Stimulated activated naive B cell treated with anti-CD40 and anti-IgM and Interleukin-4, amounts not matched to agents 10 μg/mL and 1 μg/mL and 100 μg/mL, for 72 hours (primary cell): Measurements from ENCODE around the gene NPDC1.

ENCODE experiments used
- ATAC-seq, 2 donors: fragments of 150-1000 bp; cut with Tn5 transposase; replicated peaks; 2 replicates each; pipeline ENCODE4 v1.10.0; 2021; ENCODE audit warnings: moderate library complexity in 1 of 2
- DNase-seq: peaks from one replicate; pipeline ENCODE4 v3.0.0; 2021
- H3K27ac Mint-ChIP-seq: one replicate; pipeline ENCODE4 v1.8.0; 2022; ENCODE audit warnings: mild to moderate bottlenecking, mixed read lengths
- H3K27me3 Mint-ChIP-seq, 2 donors: one replicate each; pipeline ENCODE4 v1.8.0; 2022; ENCODE audit warnings: mixed read lengths in 2 of 2
- H3K36me3 Mint-ChIP-seq, 2 donors: one replicate each; pipeline ENCODE4 v1.8.0; 2022; ENCODE audit warnings: mixed read lengths in 2 of 2, mild to moderate bottlenecking in 1 of 2
- H3K4me1 Mint-ChIP-seq, 2 donors: one replicate each; pipeline ENCODE4 v1.8.0; 2022; ENCODE audit warnings: mixed read lengths in 2 of 2, mild to moderate bottlenecking in 1 of 2
- H3K4me3 Mint-ChIP-seq, 2 donors: one replicate each; pipeline ENCODE4 v1.8.0; 2022; ENCODE audit warnings: mild to moderate bottlenecking in 2 of 2, mixed read lengths in 2 of 2, moderate library complexity in 1 of 2
- H3K9me3 Mint-ChIP-seq, 2 donors: one replicate each; pipeline ENCODE4 v1.8.0; 2022; ENCODE audit warnings: mixed read lengths in 2 of 2, mild to moderate bottlenecking in 1 of 2

The NPDC1 gene

DNA sequence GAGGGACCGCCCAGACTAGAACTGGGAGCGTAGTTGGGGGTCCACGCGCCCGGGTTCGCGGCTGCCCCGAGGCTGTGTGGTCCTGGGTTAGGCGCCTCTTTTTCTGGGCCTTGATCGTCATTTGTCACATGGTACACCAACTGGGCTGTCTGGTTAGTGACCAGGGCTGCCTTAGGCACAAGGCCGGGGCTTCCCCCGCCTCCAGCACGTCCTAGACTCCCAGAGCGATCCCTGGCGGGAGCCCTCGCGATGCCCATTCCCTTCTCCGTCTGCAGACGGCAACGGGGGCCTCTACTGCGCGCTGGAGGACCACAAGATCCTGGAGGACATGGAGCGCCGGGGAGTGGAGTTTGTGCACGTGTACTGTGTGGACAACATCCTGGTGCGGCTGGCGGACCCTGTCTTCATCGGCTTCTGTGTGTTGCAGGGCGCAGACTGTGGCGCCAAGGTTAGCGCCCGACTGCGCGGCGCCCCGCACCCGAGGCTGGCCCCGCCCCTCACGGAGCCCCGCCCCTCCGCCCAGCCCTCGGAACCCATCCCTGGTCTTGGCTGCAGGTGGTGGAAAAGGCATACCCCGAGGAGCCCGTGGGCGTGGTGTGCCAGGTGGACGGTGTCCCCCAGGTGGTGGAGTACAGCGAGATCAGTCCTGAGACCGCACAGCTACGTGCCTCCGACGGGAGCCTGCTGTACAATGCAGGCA, 32.9 kb upstream of the NPDC1 start:
- ATAC-seq: no peak
- Mint-ChIP-seq H3K27me3 (no peaks in the 10 kb centered on the region), H3K4me1 (peaks cover 18 to 30% of the 10 kb centered on the region in 2 donors), H3K9me3 (no peaks in the 10 kb centered on the region), H3K4me3 (peak overlapping the region; percentile 82 to 83), H3K36me3 (peaks cover 15 to 16% of the 10 kb centered on the region in 2 donors), H3K27ac (no peak overlapping the region)
- no peak for DNase-seq

DNA sequence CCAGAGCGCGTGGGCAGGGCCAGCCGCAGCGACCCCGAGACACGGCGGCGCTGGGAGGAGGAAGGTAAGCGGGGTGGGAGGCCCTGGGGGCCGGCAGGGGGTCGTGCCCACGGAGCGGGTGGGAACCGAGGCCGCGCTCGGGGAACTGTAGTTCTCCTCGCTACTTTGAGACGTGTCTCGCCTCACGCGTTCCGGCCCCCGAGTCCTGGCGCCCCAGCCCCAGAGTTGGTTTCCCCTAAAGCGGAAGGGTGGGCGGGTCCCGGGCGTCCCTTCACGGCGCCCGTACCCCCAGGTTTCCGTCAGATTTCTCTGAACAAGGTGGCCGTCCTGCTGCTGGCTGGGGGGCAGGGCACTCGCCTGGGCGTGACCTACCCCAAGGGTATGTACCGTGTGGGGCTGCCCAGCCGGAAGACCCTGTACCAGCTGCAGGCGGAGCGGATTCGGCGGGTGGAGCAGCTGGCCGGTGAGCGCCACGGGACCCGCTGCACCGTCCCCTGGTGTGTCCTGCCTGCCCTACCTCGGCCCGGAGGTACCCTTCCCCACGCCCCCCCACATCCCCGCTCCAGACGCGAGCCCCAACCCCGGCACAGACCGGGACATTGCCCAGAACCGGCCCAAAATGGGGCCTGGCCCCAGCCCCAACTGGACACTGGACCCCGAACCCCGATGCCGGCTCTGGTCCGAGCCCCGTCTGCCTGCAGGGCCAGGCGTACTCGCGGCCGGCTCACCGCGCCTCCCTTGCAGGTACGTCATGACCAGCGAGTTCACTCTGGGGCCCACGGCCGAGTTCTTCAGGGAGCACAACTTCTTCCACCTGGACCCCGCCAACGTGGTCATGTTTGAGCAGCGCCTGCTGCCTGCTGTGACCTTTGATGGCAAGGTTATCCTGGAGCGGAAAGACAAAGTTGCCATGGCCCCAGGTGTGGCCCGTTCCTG, 32.0 kb upstream of the NPDC1 start:
- Mint-ChIP-seq H3K27me3 (no peaks in the 10 kb centered on the region), H3K4me3 (peak overlapping the region; percentile 82 to 83), H3K9me3 (no peaks in the 10 kb centered on the region), H3K4me1 (peaks cover 17 to 22% of the 10 kb centered on the region in 2 donors), H3K27ac (peak overlapping the region; percentile 42), H3K36me3 (peaks cover 15 to 16% of the 10 kb centered on the region in 2 donors)
- DNase-seq: no peak
- ATAC-seq: peak; percentile 50 to 54

DNA sequence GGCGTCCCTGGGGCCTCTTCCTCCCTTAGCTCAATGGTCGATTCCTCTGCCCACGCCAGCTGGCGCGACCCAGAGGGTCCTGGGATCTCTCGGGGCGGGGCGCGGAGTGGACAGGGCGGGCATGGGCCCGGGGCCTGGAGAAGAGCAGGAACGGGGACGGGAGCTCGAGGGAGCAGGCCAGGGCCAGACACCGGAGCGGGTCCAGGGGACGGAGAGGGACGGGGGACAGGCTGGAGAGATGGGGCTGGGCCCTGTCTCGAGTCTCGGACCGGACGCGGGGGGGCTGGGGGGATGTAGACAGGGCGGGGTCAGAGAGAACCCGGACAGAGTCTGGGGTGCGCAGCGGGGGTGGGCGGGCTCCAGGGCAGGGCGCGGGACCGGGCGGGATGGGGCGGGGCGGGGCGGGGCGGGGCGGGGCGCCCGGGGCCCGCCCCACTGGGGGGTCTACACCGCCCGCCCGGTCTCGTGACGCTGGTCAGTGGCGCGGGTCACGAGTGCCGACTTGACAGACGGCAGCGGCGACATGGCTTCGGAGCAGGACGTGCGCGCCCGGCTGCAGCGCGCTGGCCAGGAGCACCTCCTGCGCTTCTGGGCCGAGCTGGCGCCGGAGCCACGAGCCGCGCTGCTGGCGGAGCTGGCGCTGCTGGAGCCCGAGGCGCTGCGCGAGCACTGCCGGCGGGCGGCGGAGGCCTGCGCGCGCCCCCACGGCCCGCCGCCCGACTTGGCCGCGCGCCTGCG, 31.2 kb upstream of the NPDC1 start, which contains the start of gene UAP1L1:
UAP1L1 (plus strand) TSS at position 508 of the 738 bp plus-strand sequence; CDS start at position 524, 16 bp downstream.
- peak within 1 kb of the TSS; percentile 82 to 83 for H3K4me3 Mint-ChIP-seq
- H3K4me1 Mint-ChIP-seq: peaks cover 12 to 16% of the 10 kb centered on the region in 2 donors
- no peaks in the 10 kb centered on the region for H3K27me3 Mint-ChIP-seq
- H3K36me3 Mint-ChIP-seq: peaks cover 13 to 14% of the 10 kb centered on the region in 2 donors
- peak; percentile 73 to 77 for ATAC-seq
- DNase-seq: no peak
- H3K9me3 Mint-ChIP-seq: no peaks in the 10 kb centered on the region
- peak within 1 kb of the TSS; percentile 59 for H3K27ac Mint-ChIP-seq

DNA sequence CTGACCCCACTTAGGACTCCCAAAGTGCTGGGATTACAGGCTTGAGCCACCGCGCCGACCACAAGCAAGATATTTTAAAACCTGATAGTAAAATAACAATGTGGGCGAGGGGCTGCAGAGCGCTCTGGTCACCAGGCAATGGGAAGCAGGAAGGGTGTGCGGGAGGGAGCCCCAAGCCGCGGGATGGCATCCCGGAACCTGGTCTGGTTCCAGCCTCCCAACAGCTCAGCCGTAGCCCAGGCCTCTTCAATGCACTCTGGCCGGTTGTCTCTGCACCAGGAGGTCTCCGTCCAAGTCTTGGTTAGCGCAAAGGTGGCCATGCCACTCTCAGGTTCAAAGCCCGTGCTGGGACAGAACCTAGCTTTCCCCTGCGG, 30.6 kb upstream of the NPDC1 start:
- DNase-seq: no peak
- ATAC-seq: no peak
- Mint-ChIP-seq H3K27ac (no peak overlapping the region), H3K36me3 (peaks cover 8% of the 10 kb centered on the region in 2 donors), H3K27me3 (no peaks in the 10 kb centered on the region), H3K4me1 (peaks cover 12 to 15% of the 10 kb centered on the region in 2 donors), H3K9me3 (no peaks in the 10 kb centered on the region), H3K4me3 (peak overlapping the region; percentile 67 to 77)

DNA sequence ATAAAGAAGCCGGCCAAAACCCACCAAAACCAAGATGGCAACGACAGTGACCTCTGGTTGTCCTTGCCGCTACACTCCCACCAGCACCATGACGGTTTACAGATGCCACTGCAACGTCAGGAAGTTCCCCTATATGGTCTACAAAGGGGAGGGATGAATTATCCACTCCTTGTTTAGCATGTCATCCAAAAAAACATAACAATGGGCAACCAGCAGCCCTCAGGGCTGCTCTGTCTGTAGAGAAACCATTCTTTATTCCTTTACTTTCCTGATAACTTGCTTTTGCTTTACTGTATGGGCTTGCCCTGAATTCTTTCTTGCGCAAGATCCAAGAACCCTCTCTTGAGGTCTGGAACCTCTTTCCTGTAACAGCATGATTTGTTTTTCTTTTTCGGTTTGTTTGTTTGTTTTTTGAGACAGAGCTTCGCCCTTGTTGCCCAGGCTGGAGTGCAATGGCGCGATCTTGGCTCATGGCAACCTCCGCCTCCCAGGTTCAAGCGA, 29.3 kb upstream of the NPDC1 start:
- ATAC-seq (no peak), DNase-seq (no peak)
- no peak overlapping the region for H3K27ac Mint-ChIP-seq
- no peaks in the 10 kb centered on the region for H3K27me3 Mint-ChIP-seq
- no peaks in the 10 kb centered on the region for H3K9me3 Mint-ChIP-seq
- H3K4me1 Mint-ChIP-seq: peaks cover 22 to 25% of the 10 kb centered on the region in 2 donors
- no peak overlapping the region for H3K4me3 Mint-ChIP-seq
- peaks cover 5 to 8% of the 10 kb centered on the region in 2 donors for H3K36me3 Mint-ChIP-seq

DNA sequence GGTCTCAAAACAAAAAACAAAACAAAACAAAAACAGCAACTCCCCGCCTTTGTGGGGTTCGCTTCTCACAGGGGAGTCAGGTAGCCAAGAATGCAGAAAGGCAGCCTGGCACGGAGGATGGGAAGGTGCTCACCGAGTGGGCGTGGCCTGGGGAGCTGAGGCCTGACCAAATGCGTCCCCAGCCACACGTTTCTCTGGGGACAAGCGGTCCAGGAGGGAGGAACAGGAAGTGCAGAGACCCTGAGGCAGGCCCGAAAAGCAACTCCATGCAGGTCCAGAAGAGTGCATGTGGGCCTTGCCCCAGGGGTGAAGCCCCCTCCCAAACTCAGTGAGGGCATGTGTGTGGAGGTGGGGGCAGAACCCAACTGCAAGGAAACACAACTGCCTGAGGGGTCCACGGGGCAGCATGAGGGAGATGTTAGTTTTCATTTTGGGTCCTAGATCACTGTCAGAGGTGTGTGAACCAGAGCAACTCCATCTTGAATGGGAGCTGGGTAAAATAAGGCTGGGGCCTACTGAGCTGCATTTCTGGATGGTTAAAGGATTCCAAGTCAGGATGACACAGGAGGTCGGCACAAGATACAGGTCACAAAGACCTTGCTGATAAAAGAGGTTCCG, 28.8 kb upstream of the NPDC1 start:
- Mint-ChIP-seq H3K27me3 (no peaks in the 10 kb centered on the region), H3K4me3 (no peak overlapping the region), H3K9me3 (no peaks in the 10 kb centered on the region), H3K4me1 (peaks cover 22% of the 10 kb centered on the region in 2 donors), H3K27ac (peak overlapping the region; percentile 37), H3K36me3 (peaks cover 2 to 4% of the 10 kb centered on the region in 2 donors)
- DNase-seq: no peak
- ATAC-seq: no peak

DNA sequence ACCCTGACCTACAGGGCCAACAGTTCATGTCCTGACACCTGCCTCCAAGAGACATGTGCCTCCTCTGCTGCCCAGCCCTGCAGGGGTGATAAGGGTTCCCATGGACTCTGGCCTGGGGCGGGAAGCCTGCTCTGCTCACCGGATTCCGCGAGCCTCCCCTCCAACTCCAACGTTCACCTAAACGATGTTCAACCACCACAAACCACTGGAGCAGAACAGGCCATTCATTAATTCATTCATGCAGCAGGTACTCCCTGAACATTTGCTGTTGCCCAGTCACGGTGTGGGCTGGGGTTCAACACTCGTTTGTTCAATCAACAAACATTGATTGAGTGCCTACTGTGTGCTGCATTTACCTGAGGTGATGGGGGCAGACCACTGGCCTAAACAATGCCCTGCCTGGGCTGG, 28.0 kb upstream of the NPDC1 start:
- Mint-ChIP-seq H3K4me1 (peaks cover 20 to 22% of the 10 kb centered on the region in 2 donors), H3K36me3 (no peaks in the 10 kb centered on the region), H3K4me3 (no peak overlapping the region), H3K27ac (no peak overlapping the region), H3K9me3 (no peaks in the 10 kb centered on the region), H3K27me3 (no peaks in the 10 kb centered on the region)
- no peak for DNase-seq
- no peak for ATAC-seq

DNA sequence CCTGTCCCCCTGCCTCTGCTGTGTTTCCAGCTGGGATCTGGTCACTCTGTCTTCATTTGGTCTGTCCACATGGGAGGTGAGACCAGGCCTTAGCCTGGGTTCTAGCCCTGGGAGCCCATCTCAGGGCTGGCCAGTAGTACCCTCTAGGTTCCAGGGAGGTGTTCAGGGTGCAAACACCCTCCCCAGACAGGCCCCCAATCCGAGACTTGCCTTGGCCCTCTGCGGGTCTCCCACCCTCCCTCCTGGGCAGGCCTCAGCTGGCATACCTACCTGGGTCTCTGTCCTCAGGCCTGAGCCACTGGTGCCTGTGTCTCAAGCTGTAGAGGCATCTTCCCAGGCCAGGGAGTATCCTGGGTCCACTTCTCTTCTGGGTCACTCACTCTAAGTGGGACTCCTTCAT, 25.3 kb upstream of the NPDC1 start:
- ATAC-seq (no peak), DNase-seq (no peak)
- H3K4me3 Mint-ChIP-seq: peak overlapping the region; percentile 75 to 80
- peaks cover 3 to 4% of the 10 kb centered on the region in 2 donors for H3K27me3 Mint-ChIP-seq
- H3K27ac Mint-ChIP-seq: peak overlapping the region; percentile 82
- H3K36me3 Mint-ChIP-seq: no peaks in the 10 kb centered on the region
- H3K4me1 Mint-ChIP-seq: peaks cover 21 to 28% of the 10 kb centered on the region in 2 donors
- H3K9me3 Mint-ChIP-seq: no peaks in the 10 kb centered on the region

DNA sequence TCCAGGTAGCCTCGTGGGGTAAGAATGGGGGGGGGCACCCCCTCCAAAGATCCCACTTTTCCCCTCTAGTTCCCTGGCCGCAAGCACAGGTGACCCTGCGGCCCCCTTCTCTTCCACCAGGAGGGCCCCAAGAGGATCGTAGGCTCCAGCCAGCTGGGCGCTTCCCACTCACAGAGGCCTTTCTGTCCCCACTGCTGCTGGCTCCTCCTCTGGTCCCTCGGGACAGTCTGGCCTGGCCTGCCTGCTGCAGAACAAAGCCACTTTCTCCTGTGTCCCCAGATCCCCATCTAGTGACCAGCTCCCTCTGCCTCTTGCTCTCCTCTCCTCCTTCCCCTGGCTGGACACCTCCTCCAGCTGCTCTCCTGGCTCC, 24.9 kb upstream of the NPDC1 start:
- no peaks in the 10 kb centered on the region for H3K9me3 Mint-ChIP-seq
- H3K4me1 Mint-ChIP-seq: peaks cover 21 to 28% of the 10 kb centered on the region in 2 donors
- peak overlapping the region; percentile 75 to 80 for H3K4me3 Mint-ChIP-seq
- no peaks in the 10 kb centered on the region for H3K36me3 Mint-ChIP-seq
- H3K27me3 Mint-ChIP-seq: peaks cover 3 to 4% of the 10 kb centered on the region in 2 donors
- ATAC-seq: peak; percentile 24 to 30
- no peak for DNase-seq
- peak overlapping the region; percentile 82 for H3K27ac Mint-ChIP-seq

DNA sequence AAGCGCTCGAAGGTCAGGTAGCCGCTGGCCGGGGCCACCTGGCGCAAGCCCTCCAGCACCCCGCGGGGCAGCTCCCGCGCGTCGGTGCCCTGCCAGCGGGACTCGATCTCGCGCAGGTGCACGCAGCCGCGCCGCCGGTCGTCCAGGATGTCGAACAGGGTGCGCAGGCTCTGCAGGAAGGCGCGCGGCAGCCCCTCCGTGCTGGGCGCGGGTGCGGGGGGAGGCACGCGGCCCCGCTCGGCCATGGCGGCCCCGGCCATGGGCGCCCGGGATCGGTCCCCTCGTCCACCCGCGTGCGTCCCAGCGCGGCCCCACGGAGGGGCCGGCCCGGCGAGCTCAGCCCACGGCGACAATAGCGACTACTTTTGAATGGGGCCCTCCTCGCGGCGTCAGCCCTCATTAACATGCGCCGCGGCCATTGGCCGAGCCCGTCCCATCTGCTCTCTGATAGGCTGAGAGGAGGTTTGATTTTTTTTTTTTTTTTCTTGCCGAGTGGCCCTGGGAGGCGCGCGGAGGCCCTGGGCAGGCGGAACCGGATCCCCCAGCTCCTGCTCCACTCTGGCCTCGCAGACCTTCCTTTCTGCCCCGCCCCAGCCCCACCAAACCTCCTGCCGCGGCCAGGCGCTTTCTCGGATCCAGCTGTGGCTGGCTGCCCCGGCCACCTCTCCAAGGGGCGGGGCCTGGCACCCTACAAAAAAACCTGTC, 24.4 kb upstream of the NPDC1 start, which contains the start of gene SAPCD2:
SAPCD2 (minus strand) TSS at position 357 of the 705 bp plus-strand sequence; CDS start at position 260, 97 bp downstream.
- peak; percentile 78 for DNase-seq
- ATAC-seq: peak; percentile 93
- no peaks in the 10 kb centered on the region for H3K36me3 Mint-ChIP-seq
- H3K4me3 Mint-ChIP-seq: peak within 1 kb of the TSS; percentile 75 to 80
- H3K9me3 Mint-ChIP-seq: no peaks in the 10 kb centered on the region
- peak within 1 kb of the TSS; percentile 82 for H3K27ac Mint-ChIP-seq
- H3K27me3 Mint-ChIP-seq: peaks cover 3 to 4% of the 10 kb centered on the region in 2 donors
- peaks cover 21 to 28% of the 10 kb centered on the region in 2 donors for H3K4me1 Mint-ChIP-seq

DNA sequence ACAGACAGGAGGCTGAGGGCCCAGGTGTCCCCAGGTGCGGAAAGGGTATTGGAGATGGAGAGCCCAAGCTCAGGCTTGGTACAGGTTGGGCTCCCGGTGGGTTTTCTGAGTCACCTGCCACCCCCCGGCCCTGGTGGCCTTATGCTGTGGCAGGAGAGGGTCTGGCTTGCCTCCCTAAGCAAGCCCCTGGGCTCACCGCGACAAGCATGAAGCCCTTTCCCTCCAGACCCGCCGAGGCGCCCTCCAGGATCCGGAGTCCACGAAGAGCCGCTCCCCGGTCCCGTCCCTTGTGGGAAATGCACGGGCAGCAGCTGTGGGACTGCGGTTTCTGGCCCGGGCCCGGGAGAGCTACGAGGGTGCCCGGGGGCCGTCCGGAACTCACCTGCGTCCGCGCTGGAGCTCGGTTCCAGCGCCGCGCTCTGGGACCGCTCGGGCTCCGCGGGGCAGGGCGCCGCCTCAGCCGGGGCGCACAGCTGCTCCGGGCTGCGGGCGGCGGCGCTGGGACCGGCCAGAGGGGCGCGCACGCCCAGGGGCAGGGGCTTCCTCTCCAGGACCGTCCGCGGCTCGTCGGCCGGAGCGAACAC, 23.6 kb upstream of the NPDC1 start:
- H3K4me3 Mint-ChIP-seq: peak overlapping the region; percentile 21 to 60
- no peak for ATAC-seq
- H3K27ac Mint-ChIP-seq: no peak overlapping the region
- H3K9me3 Mint-ChIP-seq: no peaks in the 10 kb centered on the region
- peaks cover 3 to 4% of the 10 kb centered on the region in 2 donors for H3K27me3 Mint-ChIP-seq
- no peaks in the 10 kb centered on the region for H3K36me3 Mint-ChIP-seq
- H3K4me1 Mint-ChIP-seq: peaks cover 18 to 24% of the 10 kb centered on the region in 2 donors
- DNase-seq: no peak

DNA sequence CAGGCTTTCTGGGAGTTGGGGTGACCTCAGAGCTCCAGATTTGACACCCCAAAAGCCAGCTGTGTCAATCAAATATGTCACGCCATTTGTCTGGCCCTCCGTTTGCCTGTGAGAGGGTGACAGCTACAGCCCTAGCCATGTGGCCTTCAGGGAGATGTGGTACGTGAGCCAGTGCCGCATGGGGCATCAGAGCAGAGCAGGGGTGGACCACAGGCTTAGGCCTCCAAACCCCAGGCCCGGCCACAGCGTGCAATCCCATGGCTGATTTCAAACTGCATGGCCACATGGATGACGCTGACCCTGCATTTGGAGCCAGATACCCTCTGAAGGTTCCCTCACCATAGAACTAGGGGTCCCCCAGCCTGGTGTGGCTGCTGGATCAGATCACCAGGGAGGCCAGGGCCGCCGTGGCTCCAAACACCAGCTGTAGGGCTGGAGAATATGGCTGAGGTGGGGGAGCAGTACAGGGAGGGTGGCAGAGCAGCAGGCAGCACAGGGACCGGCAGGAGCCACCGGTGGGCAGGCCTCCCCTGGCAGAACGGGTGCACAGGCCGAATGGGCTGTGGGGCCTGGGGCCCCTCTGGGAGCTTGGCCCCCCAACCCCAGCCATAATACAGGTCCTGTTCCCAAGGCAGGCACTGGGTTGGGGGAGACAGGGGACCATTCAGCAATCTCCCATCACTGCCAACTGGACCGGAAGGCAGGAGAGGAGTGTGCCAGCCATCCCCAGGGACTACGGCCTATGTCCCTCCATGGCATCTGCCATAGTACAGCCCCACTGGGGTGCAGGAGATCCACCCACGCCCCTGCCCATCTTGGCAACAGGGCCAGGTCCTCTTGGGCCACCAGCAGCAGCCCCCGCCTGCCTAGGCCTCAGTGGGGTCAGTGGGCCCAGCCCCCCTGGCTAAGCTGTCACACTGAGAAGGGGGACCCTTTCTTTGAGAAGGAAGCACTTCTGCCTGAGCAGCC, 22.8 kb upstream of the NPDC1 start:
- H3K4me3 Mint-ChIP-seq: peak overlapping the region; percentile 21 to 60
- no peak overlapping the region for H3K27ac Mint-ChIP-seq
- peaks cover 20 to 29% of the 10 kb centered on the region in 2 donors for H3K4me1 Mint-ChIP-seq
- H3K27me3 Mint-ChIP-seq: peaks cover 8 to 9% of the 10 kb centered on the region in 2 donors
- no peak for ATAC-seq
- H3K36me3 Mint-ChIP-seq: no peaks in the 10 kb centered on the region
- no peak for DNase-seq
- H3K9me3 Mint-ChIP-seq: no peaks in the 10 kb centered on the region
